SK-N-SH (cell line): ENCODE results near the gene NPFFR1. TPM values are rescaled to one million over a fixed set of nuclear protein-coding genes. Genes with fewer than 3 reads are reported as not detected.

Source experiments
- CTCF ChIA-PET: fragments of 300-600, 350-600 bp; formaldehyde crosslinking; extraction: SDS; loops from one replicate; lab custom pipeline; 2021; lab: Yijun Ruan, JAX
- POLR2A ChIA-PET: fragments of 350-600 bp; sonication (Branson Sonifier 250); formaldehyde crosslinking; extraction: SDS; loops from one replicate; lab custom pipeline; 2020; ENCODE audit warnings: antibody characterized with exemption, inconsistent platforms; lab: Yijun Ruan, JAX
- DNase-seq: peaks from one replicate; pipeline ENCODE4 v3.0.0; 2012
- H2AFZ ChIP-seq: fragments of 200-600 bp; sonication (generic); 2 replicates; pipeline ENCODE4 v1.8.1; 2016; ENCODE audit warnings: antibody characterized with exemption, mild to moderate bottlenecking, low read depth
- H3F3A ChIP-seq: fragments of 200-600 bp; sonication (generic); replicated peaks from 2 replicates; pipeline ENCODE3; 2016; ENCODE audit warnings: antibody characterized with exemption, mild to moderate bottlenecking; ENCODE audit not compliant: insufficient read depth
- H3K27ac ChIP-seq, 2 experiments: fragments of 200-500 bp in 1 of 2; fragments of 200-600 bp in 1 of 2; sonication (Bioruptor generic) in 1 of 2; sonication (generic), shearing (Covaris generic) in 1 of 2; 2 replicates each; pipeline versions ENCODE4 v1.5.1 to v1.6.1; 2014 to 2016; ENCODE audit warnings: low read depth in 2 of 2, inconsistent platforms in 1 of 2, low read length in 1 of 2, mild to moderate bottlenecking in 1 of 2, mixed read lengths in 1 of 2
- H3K27me3 ChIP-seq: fragments of 200-600 bp; sonication (generic), shearing (Covaris generic); 2 replicates; pipeline ENCODE4 v1.6.1; 2016; ENCODE audit warnings: mixed run types; ENCODE audit not compliant: insufficient read depth
- H3K36me3 ChIP-seq, 2 experiments: fragments of 200-500 bp in 1 of 2; fragments of 200-600 bp in 1 of 2; sonication (Bioruptor generic) in 1 of 2; sonication (generic) in 1 of 2; replicated peaks in 1 of 2; 2 replicates each; pipeline versions ENCODE3 to v1.5.1; 2014 to 2016; ENCODE audit warnings: low read length in 1 of 2, mild to moderate bottlenecking in 1 of 2; ENCODE audit not compliant: insufficient read depth in 2 of 2, control insufficient read depth in 1 of 2
- H3K4me1 ChIP-seq, 2 experiments: fragments of 200-500 bp in 1 of 2; fragments of 200-600 bp in 1 of 2; sonication (Bioruptor generic) in 1 of 2; sonication (generic), shearing (Covaris generic) in 1 of 2; 2 replicates each; pipeline versions ENCODE4 v1.5.1 to v1.6.1; 2014 to 2016; ENCODE audit warnings: low read depth in 1 of 2, low read length in 1 of 2, mixed run types in 1 of 2; ENCODE audit not compliant: insufficient read depth in 2 of 2, control insufficient read depth in 1 of 2
- H3K4me2 ChIP-seq: fragments of 200-600 bp; sonication (generic), shearing (Covaris generic); 2 replicates; pipeline ENCODE4 v1.6.1; 2017; ENCODE audit warnings: mixed run types
- H3K4me3 ChIP-seq, 2 experiments: fragments of 200-500 bp in 1 of 2; fragments of 200-600 bp in 1 of 2; sonication (Bioruptor generic) in 1 of 2; sonication (generic), shearing (Covaris generic) in 1 of 2; 2 replicates each; pipeline versions ENCODE4 v1.5.1 to v1.8.1; 2014 to 2016; ENCODE audit warnings: low read depth in 2 of 2, inconsistent platforms in 1 of 2, low read length in 1 of 2, mild to moderate bottlenecking in 1 of 2, mixed read lengths in 1 of 2, moderate library complexity in 1 of 2
- H3K79me2 ChIP-seq: fragments of 200-600 bp; sonication (generic); 2 replicates; pipeline ENCODE4 v1.8.1; 2017; ENCODE audit warnings: mild to moderate bottlenecking; ENCODE audit not compliant: insufficient read depth
- H3K9ac ChIP-seq: fragments of 200-600 bp; sonication (generic); 2 replicates; pipeline ENCODE4 v1.6.1; 2017; ENCODE audit warnings: mixed run types
- H3K9me2 ChIP-seq: fragments of 200-600 bp; sonication (generic); 2 replicates; pipeline ENCODE4 v1.6.1; 2017; ENCODE audit warnings: mixed run types
- H3K9me3 ChIP-seq: fragments of 200-600 bp; sonication (generic); 2 replicates; pipeline ENCODE4 v1.6.1; 2017; ENCODE audit warnings: mixed run types, mild to moderate bottlenecking, moderate library complexity
- H4K20me1 ChIP-seq: fragments of 200-600 bp; sonication (generic); 2 replicates; pipeline ENCODE4 v1.6.1; 2017; ENCODE audit warnings: mild to moderate bottlenecking, mixed run types; ENCODE audit not compliant: insufficient read depth
- CHD2 ChIP-seq: fragments of 150-350 bp; IDR thresholded peaks from 2 replicates; pipeline ENCODE4 v1.6.1; 2018; ENCODE audit warnings: low read length; ENCODE audit not compliant: partially characterized antibody
- ELF1 ChIP-seq: IDR thresholded peaks from 2 replicates; pipeline ENCODE4 v1.4.0; 2012
- EP300 ChIP-seq, 2 experiments: IDR thresholded peaks; 2 replicates each; pipeline versions ENCODE4 v1.4.0 to v1.6.1; 2012; ENCODE audit warnings: borderline replicate concordance in 1 of 2, low read depth in 1 of 2, low read length in 1 of 2
- GABPA ChIP-seq: IDR thresholded peaks from 2 replicates; pipeline ENCODE4 v1.4.0; 2012; ENCODE audit warnings: low read depth, mild to moderate bottlenecking
- MAX ChIP-seq: IDR thresholded peaks from 2 replicates; pipeline ENCODE4 v1.4.0; 2012; ENCODE audit warnings: low read depth
- MEF2A ChIP-seq: IDR thresholded peaks from 2 replicates; pipeline ENCODE4 v1.4.0; 2012; ENCODE audit warnings: low read depth, borderline replicate concordance
- NFIC ChIP-seq: IDR thresholded peaks from 2 replicates; pipeline ENCODE4 v1.4.0; 2012; ENCODE audit warnings: borderline replicate concordance
- NRF1 ChIP-seq: IDR thresholded peaks from 2 replicates; pipeline ENCODE4 v1.6.1; 2012; ENCODE audit warnings: low read depth, mild to moderate bottlenecking, low read length
- PBX3 ChIP-seq: IDR thresholded peaks from 2 replicates; pipeline ENCODE4; 2012
- RAD21 ChIP-seq: IDR thresholded peaks from 2 replicates; pipeline ENCODE4 v1.6.1; 2012; ENCODE audit warnings: mild to moderate bottlenecking, low read length
- RCOR1 ChIP-seq: fragments of 150-350 bp; IDR thresholded peaks from 2 replicates; pipeline ENCODE4 v1.6.1; 2017; ENCODE audit warnings: antibody characterized with exemption, low read length
- REST ChIP-seq: IDR thresholded peaks from 2 replicates; pipeline ENCODE4 v1.6.1; 2012; ENCODE audit warnings: mild to moderate bottlenecking, low read depth, low read length, moderate library complexity
- RXRA ChIP-seq: IDR thresholded peaks from 2 replicates; pipeline ENCODE4 v1.4.0; 2012; ENCODE audit warnings: low read depth, mild to moderate bottlenecking, borderline replicate concordance
- TAF1 ChIP-seq: IDR thresholded peaks from 2 replicates; pipeline ENCODE4 v1.6.1; 2012; ENCODE audit warnings: low read depth, mild to moderate bottlenecking, low read length, moderate library complexity, borderline replicate concordance
- TCF12 ChIP-seq: IDR thresholded peaks from 2 replicates; pipeline ENCODE4 v1.4.0; 2012
- TEAD4 ChIP-seq: IDR thresholded peaks from 2 replicates; pipeline ENCODE4 v1.4.0; 2012; ENCODE audit warnings: mild to moderate bottlenecking, borderline replicate concordance; ENCODE audit not compliant: insufficient read depth
- USF1 ChIP-seq: IDR thresholded peaks from 2 replicates; pipeline ENCODE4 v1.4.0; 2012; ENCODE audit warnings: low read depth, borderline replicate concordance
- YY1 ChIP-seq: IDR thresholded peaks from 2 replicates; pipeline ENCODE4 v1.4.0; 2012; ENCODE audit warnings: low read depth, mild to moderate bottlenecking
- WGBS: methylation state at CpG from one replicate; pipeline ENCODE4 v1.1.6; 2017; ENCODE audit warnings: low lambda C conversion rate; 5-methylcytosine and 5-hydroxymethylcytosine counted together
- polyA plus RNA-seq, 3 experiments: library from polyadenylated mRNA; depleted of rRNA; stranded (reverse); fragments of >200 nt; gene quantifications; 2 replicates each; pipeline ENCODE4 v1.2.3, GENCODE V29; 2012

NPFFR1 gene
- polyA plus RNA-seq, 1 of the 3 experiments (the other 2 are of a cell fraction), result not detected

- ChIA-PET POLR2A (no interaction called here), CTCF (no interaction called here)
- H3K4me1 ChIP-seq, result peaks cover 0 to 5% of the 10 kb centered on the region in 2 experiments; a peak in 1 of 4 replicates
- 74% methylated on average over 6 of the region's 6 CpGs for WGBS
- no peak overlapping the region for H3K4me2 ChIP-seq
- DNase-seq, result no peak
- H2AFZ ChIP-seq, result no peak overlapping the region
- TF ChIP-seq CHD2 (no peak), TEAD4 (no peak), NFIC (no peak), REST (no peak), MAX (no peak), YY1 (no peak), ELF1 (no peak), PBX3 (no peak), TAF1 (no peak), RCOR1 (no peak), TCF12 (no peak), USF1 (no peak), EP300 (IDR thresholded peaks at IDR 0.05; ENCODE audit: borderline replicate concordance in 1 of 2, low read depth in 1 of 2, low read length in 1 of 2) (no peak), GABPA (no peak), RAD21 (no peak), MEF2A (no peak), RXRA (no peak), NRF1 (no peak)
- H3K4me3 ChIP-seq, result no peak overlapping the region
- no peaks in the 10 kb centered on the region for H3K9me3 ChIP-seq
- H3K79me2 ChIP-seq, result no peaks in the 10 kb centered on the region
- no peak overlapping the region for H3K9ac ChIP-seq
- no peaks in the 10 kb centered on the region for H3K9me2 ChIP-seq
- H3K27me3 ChIP-seq, result peaks cover 32% of the 10 kb centered on the region
- H3F3A ChIP-seq, result no peaks in the 10 kb centered on the region
- no peaks in the 10 kb centered on the region for H3K36me3 ChIP-seq
- no peak overlapping the region for H3K27ac ChIP-seq
- H4K20me1 ChIP-seq, result no peaks in the 10 kb centered on the region
These were observed 3.7 kb downstream of the NPFFR1 start for GRCh38 chr10:70280099-70280498.
